HFF-Myc (cell line): ENCODE data around the gene TMEM62.

Source experiments
- DNase-seq: peaks from one replicate; pipeline ENCODE4 v3.0.0-alpha.2; 2011; ENCODE audit warnings: low read depth; ENCODE audit errors: extremely low read depth
- H3K4me3 ChIP-seq: replicated peaks from 2 replicates; pipeline ENCODE4 v1.5.1; 2011; ENCODE audit warnings: low read depth, mild to moderate bottlenecking, control low read depth, low read length
- TF ChIP-seq, protein P1 (sequence below): IDR thresholded peaks from 2 replicates; pipeline ENCODE4 v1.5.1; 2012; ENCODE audit warnings: mild to moderate bottlenecking, low read depth, low read length, control low read depth; ENCODE audit errors: missing control alignments

Gene TMEM62

DNA sequence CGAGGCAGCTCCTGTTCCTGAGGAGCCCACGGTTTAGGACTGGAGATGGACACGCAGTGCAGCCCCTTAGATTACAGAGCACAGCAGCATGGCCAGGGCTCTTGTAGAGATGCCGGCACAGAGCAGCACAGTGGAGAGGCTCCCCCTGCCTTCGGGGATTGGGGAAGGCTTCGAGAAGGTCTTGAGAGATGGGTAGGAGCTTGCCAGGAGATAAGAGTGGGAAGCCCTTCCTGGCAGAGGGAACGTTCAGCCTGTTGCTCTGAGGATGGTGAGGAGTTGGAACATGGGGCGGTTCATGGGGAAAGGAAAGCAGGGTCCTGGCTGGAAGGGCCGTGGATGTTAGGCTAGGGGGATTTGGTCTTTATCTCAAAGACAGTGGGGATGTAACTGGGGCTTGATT lies 77.4 kb downstream of the TMEM62 start:
- TF ChIP-seq, protein P1, sequence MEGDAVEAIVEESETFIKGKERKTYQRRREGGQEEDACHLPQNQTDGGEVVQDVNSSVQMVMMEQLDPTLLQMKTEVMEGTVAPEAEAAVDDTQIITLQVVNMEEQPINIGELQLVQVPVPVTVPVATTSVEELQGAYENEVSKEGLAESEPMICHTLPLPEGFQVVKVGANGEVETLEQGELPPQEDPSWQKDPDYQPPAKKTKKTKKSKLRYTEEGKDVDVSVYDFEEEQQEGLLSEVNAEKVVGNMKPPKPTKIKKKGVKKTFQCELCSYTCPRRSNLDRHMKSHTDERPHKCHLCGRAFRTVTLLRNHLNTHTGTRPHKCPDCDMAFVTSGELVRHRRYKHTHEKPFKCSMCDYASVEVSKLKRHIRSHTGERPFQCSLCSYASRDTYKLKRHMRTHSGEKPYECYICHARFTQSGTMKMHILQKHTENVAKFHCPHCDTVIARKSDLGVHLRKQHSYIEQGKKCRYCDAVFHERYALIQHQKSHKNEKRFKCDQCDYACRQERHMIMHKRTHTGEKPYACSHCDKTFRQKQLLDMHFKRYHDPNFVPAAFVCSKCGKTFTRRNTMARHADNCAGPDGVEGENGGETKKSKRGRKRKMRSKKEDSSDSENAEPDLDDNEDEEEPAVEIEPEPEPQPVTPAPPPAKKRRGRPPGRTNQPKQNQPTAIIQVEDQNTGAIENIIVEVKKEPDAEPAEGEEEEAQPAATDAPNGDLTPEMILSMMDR, result no peak

DNA sequence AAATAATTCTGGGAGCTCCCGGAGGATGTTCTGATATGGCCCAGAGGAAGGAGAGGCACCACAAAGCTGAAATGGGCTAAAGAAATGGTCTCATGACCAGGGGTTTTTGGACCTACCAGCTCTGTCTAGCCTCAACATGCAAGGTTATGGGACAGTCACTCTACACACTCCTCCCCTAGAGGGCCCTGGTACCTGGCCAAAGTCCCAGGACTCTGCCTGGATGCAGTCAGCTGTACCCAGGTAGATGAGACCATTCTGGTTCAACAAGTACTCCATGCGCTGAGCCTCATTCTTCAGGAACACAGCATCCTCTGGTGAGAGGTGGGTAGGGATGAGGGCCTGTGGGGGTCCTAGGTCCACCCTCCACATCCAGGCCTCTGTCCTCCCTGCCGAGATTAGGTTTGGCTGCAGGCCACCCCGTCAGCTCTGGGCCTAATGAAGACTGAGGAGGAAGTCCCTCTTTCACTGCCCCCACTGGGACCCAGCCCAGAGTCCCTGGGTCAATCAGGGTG lies 77.9 kb downstream of the TMEM62 start:
- TF ChIP-seq, protein P1, result no peak
- no peak overlapping the region for H3K4me3 ChIP-seq
- no peak for DNase-seq

More for the DNA sequence above, 77.4 kb downstream of the TMEM62 start:
- no peak overlapping the region for H3K4me3 ChIP-seq
- no peak for DNase-seq

DNA sequence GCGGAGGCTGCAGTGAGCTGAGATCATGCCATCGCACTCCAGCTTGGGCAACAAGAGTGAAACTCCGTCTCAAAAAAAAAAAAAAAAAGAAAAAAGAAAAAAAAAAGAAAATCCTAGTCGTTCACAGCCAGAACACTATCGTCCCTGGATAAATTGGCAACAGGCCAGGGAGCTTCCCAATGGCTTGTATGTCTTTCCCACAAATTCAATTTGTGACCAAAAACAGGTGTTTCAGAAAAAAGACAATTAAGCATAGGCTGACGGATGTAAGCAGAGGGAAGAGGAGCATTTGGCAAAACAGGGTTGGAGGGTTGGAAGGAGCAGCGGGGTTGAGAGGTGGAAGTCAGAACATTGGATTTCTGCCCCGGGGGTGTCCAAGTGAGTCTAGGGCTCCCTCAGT lies 78.9 kb downstream of the TMEM62 start:
- DNase-seq, result no peak
- TF ChIP-seq, protein P1, result no peak
- H3K4me3 ChIP-seq, result no peak overlapping the region

DNA sequence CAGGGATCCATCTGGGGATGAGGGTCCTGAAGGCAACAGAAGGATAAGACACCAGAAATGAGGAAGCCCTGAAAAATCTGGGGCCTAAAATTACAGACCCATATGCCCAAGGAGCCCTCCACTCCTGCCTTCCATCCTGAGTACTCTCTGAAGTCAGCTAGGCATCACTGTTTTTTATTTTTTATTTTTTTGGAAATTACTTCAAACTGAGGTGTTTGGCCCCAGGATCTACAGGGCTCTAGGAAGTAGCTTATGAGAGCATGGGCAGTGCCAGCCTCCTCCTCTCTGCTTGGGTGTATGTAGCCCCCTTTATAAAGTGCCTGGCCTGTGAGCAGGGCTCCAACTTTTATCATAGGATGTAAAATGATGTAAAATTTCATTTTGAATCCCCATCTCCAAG lies 79.6 kb downstream of the TMEM62 start:
- TF ChIP-seq, protein P1, result no peak
- no peak overlapping the region for H3K4me3 ChIP-seq
- no peak for DNase-seq

DNA sequence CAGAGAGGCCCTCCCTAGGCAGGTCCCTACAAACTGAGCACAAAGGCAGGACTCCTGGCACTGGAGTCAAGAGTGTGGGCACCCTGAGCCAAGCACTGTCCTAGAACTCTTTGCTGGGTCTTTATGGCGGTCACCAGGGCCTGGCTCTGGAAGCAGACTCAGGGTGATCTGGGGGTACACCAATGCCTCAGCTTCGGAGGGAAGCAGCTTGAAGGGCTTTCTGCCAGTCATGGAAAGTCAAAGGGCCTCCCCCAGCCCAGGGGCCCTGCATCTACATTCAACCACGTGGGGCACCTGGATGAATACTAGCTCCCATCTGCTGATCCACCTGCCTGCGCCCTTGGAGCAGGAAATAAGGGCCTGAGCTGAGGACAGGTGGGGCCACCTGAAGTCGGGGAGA lies 80.1 kb downstream of the TMEM62 start:
- TF ChIP-seq, protein P1, result no peak
- no peak for DNase-seq
- no peak overlapping the region for H3K4me3 ChIP-seq

DNA sequence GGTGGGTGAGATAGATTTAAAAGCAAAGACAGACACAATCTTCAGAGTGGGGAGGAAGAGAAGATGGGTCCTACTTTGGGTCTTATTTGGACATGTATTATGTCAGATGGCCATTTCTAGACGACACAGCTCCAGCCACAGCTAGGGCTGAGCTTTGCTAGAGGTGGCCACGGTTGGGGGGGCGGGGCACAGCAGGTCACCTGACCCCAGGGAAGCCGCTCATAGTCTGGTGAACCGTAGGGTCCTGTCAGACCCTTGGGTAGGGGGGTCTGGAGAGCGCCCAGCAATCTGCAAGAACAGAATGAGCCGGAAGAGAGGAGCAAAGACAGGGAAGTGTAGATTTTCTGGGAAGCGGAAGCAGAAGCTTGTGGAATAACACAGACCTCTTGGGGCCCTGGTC lies 80.8 kb downstream of the TMEM62 start:
- TF ChIP-seq, protein P1, result no peak
- H3K4me3 ChIP-seq, result no peak overlapping the region
- DNase-seq, result no peak
